ENCODE measurements around the gene COL4A4. TPM values are rescaled to one million over a fixed set of nuclear protein-coding genes. Genes with fewer than 3 reads are reported as not detected.

COL4A4 gene
- total RNA-seq, 1 donor from 2014 or later, result not detected

DNA sequence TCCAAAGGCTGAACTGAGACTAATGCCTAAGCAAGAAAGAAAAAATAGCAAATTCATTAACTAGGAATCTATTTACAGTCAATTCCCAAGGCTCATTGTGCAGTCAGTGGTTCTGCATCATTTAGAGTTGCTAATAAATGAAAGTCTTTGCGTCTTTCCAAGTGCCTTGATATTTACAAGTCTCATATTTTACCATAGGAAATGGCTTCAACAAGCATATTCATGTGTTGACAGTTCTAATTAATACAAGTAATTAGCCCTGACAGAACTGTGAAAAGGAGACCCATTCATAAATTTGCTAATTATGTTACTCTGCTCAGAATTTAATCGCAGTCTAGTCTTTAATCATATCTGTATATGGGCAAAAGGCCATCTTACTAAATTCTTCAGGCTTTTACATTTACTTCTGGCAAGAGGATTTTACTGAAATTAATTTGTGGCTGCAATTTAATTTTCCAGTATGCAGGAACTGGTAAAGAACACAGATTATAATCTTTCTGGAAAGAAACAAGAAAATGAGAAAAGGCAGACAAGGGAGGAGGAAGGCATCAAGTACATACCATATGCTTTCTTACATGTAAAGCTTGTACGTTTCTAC lies 201.7 kb downstream of the COL4A4 start:
- peaks cover 2% of the 10 kb centered on the region for H3K36me3 Mint-ChIP-seq (ENCODE audit: low read depth)
- no peak overlapping the region for H3K27ac Mint-ChIP-seq
- no peak overlapping the region for H3K4me3 Mint-ChIP-seq
- H3K27me3 Mint-ChIP-seq, result no peaks in the 10 kb centered on the region
- H3K9me3 Mint-ChIP-seq, result peaks cover 3% of the 10 kb centered on the region
- DNase-seq, result no peak
- H3K4me1 Mint-ChIP-seq, result no peaks in the 10 kb centered on the region
- intact Hi-C loops (cut with micrococcal nuclease), result no loop called here

DNA sequence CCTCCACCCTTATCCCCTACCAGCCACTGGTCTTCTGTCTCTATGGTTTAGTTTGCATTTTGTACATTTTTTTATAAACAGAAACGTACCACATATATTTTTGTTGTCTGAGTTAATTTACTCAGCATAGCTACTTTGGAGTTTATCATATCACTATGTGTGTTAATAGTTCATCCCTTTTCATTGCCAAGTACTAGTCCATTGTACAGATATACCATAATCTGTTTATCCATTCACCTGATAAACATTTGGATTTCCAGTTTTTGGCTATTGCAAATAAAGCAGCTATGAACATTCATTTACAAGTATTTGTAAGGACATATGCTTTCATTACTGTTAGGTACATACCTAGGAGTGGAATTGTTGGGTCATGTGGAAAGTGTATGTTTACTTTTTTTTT lies 204.6 kb downstream of the COL4A4 start:
- no peaks in the 10 kb centered on the region for H3K4me1 Mint-ChIP-seq
- intact Hi-C loops (cut with micrococcal nuclease), result no loop called here
- H3K27me3 Mint-ChIP-seq, result no peaks in the 10 kb centered on the region

DNA sequence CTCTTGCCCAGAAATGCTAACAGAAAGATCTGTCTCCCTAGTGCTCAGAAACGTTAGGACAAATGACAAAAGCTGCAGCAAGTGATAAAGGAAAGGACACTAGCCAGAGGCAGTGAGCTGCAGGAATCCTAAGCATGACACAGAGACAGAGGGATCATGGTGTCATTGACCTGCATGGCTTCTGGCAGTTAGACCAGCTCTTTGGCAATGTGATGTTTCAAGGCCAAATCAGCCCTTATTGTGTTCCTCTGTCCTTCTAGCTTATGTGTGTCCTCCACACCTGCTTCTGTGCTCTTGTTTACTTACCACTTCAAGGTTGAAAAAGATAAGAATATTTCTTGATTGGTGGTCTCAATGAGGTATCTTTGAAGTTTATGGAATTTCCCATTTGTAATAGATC lies 207.3 kb downstream of the COL4A4 start:
- H3K4me3 Mint-ChIP-seq, result no peak overlapping the region
- H3K27ac Mint-ChIP-seq, result no peak overlapping the region
- intact Hi-C loops (cut with micrococcal nuclease), result no loop called here
- H3K36me3 Mint-ChIP-seq (ENCODE audit: low read depth), result peaks cover 6% of the 10 kb centered on the region
- no peak for DNase-seq
- peaks cover 18% of the 10 kb centered on the region for H3K9me3 Mint-ChIP-seq
- H3K4me1 Mint-ChIP-seq, result peaks cover 4% of the 10 kb centered on the region
- H3K27me3 Mint-ChIP-seq, result no peaks in the 10 kb centered on the region

More for the DNA sequence above, 204.6 kb downstream of the COL4A4 start:
- Mint-ChIP-seq H3K4me3 (no peak overlapping the region), H3K36me3 (ENCODE audit: low read depth) (peaks cover 2% of the 10 kb centered on the region), H3K27ac (no peak overlapping the region), H3K9me3 (peaks cover 12% of the 10 kb centered on the region)
- DNase-seq, result no peak

DNA sequence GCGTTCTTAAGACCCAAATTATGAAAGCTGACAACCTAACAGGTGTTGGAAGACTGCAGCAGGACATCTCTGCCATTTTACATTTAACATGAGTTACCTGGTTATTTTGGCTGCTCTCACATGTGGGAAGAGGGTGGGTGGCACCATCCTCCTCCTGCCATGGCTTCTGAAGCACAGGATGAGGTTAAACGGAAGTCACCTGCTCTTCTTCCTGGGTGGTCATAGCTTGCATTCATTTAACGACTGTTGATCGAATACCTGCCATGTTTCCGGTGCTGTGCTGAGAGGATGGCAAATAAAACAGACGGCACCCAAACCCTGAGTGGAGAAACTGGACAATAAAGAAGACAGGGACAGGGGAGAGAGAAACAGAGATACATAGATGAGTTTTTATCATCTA lies 210.2 kb downstream of the COL4A4 start:
- Mint-ChIP-seq H3K4me3 (no peak overlapping the region), H3K27me3 (no peaks in the 10 kb centered on the region), H3K9me3 (peaks cover 21% of the 10 kb centered on the region), H3K4me1 (peaks cover 4% of the 10 kb centered on the region), H3K27ac (no peak overlapping the region), H3K36me3 (ENCODE audit: low read depth) (peaks cover 6% of the 10 kb centered on the region)
- intact Hi-C loops (cut with micrococcal nuclease), result no loop called here
- DNase-seq, result no peak

DNA sequence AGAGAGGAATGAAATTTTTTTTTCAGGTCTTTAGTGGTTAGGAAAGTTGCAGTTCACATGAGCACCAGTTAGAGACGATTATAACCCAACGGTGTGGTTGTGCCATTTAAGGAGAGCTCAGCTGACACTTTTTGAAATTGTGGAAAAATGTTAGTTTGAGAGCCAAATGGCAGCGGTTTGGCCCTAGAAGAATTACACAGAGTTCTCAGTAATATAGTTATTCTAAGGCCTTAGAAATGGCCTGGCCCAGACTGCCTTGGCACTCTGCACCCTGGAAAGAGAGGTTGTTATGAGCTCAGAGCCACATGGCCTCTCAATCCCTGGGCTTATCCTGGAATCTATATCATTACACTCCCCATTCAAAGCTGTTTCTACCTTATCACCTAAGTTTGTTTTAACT lies 210.8 kb downstream of the COL4A4 start:
- H3K9me3 Mint-ChIP-seq, result peaks cover 21% of the 10 kb centered on the region

More for the DNA sequence above, 210.8 kb downstream of the COL4A4 start:
- H3K4me1 Mint-ChIP-seq, result peaks cover 4% of the 10 kb centered on the region
- no peak overlapping the region for H3K27ac Mint-ChIP-seq
- peaks cover 6% of the 10 kb centered on the region for H3K36me3 Mint-ChIP-seq (ENCODE audit: low read depth)
- intact Hi-C loops (cut with micrococcal nuclease), result no loop called here
- no peaks in the 10 kb centered on the region for H3K27me3 Mint-ChIP-seq
- no peak overlapping the region for H3K4me3 Mint-ChIP-seq
- DNase-seq, result no peak

Other genes with a start within 250 kb of the COL4A4 start
- gene COL4A3, start 419 bp upstream of the COL4A4 start, total RNA-seq, result not detected in 2 replicates
- gene MFF, start 161.0 kb upstream of the COL4A4 start, total RNA-seq, result 69.5 and 71.6 TPM in 2 replicates
- gene TM4SF20, start 215.1 kb upstream of the COL4A4 start, total RNA-seq, result not detected in 2 replicates
- not detected in 2 replicates for gene SCYGR1, start 223.7 kb upstream of the COL4A4 start, total RNA-seq

Data from activated CD4-positive, alpha-beta T cell treated with anti-CD3 and anti-CD28 coated beads, Interleukin-2, amount 10 ng/mL, durations not matched to agents 24 days and 14 days (primary cell).